Epithelial cell of esophagus (primary cell): ENCODE results near the gene SLC22A5.

ENCODE experiments used
- DNase-seq: peaks from one replicate; pipeline ENCODE4 v3.0.0; 2010; ENCODE audit warnings: low read depth
- H3K4me3 ChIP-seq: 2 replicates; pipeline ENCODE4 v1.5.1; 2011; ENCODE audit warnings: mild to moderate bottlenecking, low read length, control low read depth
- TF ChIP-seq, protein P1 (sequence below): IDR thresholded peaks from 2 replicates; pipeline ENCODE4 v1.5.1; 2011; ENCODE audit warnings: low read depth, mild to moderate bottlenecking, low read length, control low read depth, inconsistent platforms; ENCODE audit not compliant: insufficient read depth; ENCODE audit errors: missing control alignments

Gene SLC22A5

DNA sequence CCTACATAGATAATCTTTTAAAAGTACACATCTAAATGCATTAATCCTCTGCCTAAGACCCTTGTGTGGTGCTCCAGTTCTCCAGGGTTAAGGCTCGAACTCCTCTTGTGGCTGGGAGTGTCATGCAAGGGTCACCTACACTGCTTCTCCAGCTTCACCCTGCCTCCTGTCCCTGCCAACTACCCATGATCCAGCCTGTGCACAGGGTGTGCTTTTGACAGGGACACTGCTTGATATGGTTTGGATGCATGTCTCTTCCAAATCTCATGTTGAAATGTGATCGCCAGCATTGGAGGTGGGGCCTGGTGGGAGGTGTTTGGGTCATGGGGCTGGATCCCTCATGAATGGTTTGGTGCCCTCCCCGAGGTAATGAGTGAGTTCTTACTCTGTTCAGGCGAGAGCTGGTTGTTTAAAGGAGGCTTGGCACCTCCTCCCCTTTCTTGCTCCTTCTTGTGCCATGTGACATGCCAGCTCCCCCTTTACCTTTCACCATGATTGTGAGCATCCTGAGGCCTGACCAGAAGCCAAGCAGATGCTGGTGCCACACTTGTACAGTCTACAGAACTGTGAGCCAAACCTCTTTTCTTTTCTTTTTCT lies 48.5 kb downstream of the SLC22A5 start:
- TF ChIP-seq, protein P1, sequence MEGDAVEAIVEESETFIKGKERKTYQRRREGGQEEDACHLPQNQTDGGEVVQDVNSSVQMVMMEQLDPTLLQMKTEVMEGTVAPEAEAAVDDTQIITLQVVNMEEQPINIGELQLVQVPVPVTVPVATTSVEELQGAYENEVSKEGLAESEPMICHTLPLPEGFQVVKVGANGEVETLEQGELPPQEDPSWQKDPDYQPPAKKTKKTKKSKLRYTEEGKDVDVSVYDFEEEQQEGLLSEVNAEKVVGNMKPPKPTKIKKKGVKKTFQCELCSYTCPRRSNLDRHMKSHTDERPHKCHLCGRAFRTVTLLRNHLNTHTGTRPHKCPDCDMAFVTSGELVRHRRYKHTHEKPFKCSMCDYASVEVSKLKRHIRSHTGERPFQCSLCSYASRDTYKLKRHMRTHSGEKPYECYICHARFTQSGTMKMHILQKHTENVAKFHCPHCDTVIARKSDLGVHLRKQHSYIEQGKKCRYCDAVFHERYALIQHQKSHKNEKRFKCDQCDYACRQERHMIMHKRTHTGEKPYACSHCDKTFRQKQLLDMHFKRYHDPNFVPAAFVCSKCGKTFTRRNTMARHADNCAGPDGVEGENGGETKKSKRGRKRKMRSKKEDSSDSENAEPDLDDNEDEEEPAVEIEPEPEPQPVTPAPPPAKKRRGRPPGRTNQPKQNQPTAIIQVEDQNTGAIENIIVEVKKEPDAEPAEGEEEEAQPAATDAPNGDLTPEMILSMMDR, result no peak
- no peak for DNase-seq
- H3K4me3 ChIP-seq, result no peak overlapping the region

DNA sequence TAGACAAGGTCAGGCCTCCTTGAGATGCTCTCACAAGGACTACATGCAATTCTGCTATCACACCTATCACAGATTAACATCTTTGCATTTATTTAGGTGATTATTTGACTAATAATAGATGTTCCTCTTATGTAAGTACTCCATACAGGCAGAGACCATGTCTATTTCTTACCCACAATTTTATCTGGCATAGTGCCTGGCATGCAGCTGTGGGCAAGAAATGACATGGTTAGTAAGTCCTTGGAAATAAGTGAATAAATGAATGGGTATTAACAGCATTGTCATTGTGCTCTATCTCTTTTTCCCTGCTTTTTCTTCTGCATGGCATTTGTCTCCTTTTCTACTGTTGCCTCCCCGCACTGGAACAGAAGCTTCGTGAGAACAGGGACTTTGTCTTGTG lies 49.4 kb downstream of the SLC22A5 start:
- peak; percentile 30 for DNase-seq
- no peak overlapping the region for H3K4me3 ChIP-seq
- TF ChIP-seq, protein P1, result no peak

DNA sequence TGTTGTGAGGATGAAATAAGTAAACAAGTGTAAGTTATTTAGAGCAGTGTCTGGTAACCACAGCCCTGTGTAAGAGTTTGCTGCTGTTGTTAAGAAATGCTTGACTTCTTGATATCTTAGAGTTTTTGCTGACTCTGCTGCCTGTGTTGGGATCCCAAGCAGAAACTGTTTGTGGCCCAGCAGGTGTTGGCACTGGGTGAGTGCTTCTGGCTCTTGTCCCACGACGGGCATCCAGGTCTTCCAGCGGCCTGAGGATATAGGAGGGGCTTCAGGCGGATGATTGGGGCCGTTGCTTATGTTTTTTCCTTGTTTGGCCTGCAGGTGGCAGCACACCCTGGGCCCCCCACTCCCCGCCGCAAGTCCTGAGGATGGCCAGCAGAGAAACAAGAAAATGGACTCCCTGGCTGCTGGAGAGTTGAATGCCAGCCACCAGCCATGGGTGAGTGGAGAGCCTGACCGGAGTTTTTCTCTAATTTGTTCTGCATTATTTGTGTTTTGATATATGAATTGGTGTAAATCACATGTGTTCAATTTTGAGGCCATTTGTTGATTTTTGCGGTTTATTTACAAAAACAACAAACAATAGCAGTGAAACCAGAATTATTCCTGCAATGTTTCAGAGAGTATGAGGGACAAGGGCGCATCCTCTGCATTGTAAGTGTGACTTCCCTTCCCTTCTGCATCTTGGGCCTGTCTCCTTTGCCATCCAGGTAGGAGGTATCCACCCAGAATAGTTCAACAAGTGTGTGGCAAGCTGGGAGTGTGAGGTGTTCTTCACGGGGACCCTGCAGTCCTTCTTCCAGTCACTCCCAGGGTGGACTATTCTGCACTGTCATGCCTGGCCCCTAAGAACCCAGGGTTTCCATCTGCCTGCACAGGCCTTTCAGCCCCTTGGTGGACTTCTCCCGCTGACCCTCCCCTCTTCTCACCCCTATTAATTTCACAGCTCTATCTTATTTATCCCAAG lies 50.3 kb downstream of the SLC22A5 start:
- TF ChIP-seq, protein P1, result peak; percentile 80
- no peak overlapping the region for H3K4me3 ChIP-seq
- peak; percentile 69 for DNase-seq

DNA sequence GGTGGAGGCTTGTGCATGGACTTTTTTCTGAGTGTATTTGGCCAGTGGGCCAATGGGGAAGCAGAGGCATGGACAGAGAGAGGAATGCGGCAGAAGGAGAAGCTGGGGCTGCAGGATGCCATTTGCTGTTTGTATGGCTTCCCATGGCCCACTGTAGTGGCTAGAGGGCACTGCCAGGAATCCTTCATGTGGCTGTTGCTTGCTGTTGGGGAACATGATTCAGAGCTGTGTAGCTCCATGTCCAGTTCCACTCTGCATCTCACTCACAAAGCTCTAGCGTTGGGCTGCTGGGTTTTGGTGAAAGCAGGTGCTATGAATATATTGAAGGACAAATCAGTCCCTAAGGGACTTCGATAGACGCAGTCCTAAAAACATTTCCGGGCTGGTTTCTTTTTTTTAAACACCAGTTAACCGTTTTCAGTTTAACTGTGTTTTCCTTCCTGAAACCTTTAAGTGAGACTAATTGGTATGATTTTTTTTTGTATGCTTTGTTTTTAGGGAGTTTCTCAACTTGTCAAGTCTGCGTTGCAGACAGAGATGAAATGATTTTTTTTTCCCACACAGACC lies 51.3 kb downstream of the SLC22A5 start:
- no peak for DNase-seq
- TF ChIP-seq, protein P1, result no peak

DNA sequence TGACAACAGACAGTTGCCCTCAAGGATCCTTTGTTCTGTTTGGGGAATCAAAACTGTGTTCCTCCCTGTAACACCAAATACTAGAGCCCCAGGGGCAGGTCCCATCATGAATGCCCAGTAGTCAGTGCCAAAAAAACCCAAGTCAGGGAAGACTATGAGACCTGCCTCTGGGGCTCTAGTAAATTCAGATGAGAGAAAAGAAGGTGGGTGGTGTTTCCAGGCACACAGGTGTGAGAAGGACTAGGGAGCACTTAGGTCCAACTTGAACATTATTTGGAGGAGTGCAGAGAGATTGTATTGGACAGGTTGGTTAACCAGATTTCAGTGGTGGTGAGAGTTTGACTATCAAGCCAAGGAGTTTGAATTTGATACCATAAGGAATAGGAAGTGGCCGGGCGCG lies 52.0 kb downstream of the SLC22A5 start:
- H3K4me3 ChIP-seq, result no peak overlapping the region
- no peak for DNase-seq
- TF ChIP-seq, protein P1, result no peak

More for the DNA sequence above, 51.3 kb downstream of the SLC22A5 start:
- no peak overlapping the region for H3K4me3 ChIP-seq

DNA sequence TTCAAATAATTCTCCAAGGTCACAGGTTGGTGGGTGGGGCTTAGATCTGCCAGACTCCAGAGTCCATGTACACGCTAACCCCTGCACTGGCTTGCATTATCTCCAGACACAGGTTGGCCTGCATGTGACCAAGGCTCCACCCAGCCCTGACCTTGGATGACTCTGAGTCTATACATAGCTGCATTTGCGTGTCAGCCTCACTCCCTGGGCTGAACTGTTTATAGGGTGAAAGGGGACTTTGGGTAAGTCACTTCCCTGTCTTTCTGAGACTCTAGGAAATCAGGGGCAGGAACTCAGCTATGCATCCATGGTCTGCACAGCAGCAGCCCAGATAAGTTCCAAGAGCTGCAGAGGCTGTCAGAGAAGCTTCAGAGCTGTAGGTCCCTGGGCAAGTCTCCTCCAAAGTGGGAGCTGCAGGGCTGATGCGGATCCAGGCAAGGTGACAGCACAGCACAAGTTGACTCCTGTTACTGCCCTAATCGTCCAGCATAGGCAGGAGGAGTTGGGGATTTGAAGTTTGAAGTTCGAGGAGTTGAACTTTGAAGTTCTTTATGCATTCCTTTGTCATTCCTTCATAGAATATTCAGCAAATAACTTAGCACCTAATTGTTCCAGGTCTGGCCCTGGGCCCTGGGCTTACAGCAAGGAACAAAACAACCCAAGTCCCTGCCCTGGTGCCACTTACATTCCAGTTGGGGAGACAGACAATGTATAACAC lies 53.4 kb downstream of the SLC22A5 start:
- TF ChIP-seq, protein P1, result no peak
- DNase-seq, result peak; percentile 39

More for the DNA sequence above, 53.4 kb downstream of the SLC22A5 start:
- no peak overlapping the region for H3K4me3 ChIP-seq
